HUES48 (cell line): Measurements from ENCODE around the gene SOX10.

Experiments
- H3K27ac ChIP-seq: one replicate; pipeline ENCODE4 v1.7.0; 2013; ENCODE audit warnings: low read depth, low read length, inconsistent platforms
- H3K27me3 ChIP-seq: 2 replicates; pipeline ENCODE4 v1.6.1; 2013; ENCODE audit warnings: mild to moderate bottlenecking, low read length; ENCODE audit not compliant: control insufficient read depth, insufficient read depth
- H3K36me3 ChIP-seq: 2 replicates; pipeline ENCODE4 v1.6.1; 2013; ENCODE audit warnings: low read length; ENCODE audit not compliant: control insufficient read depth, insufficient read depth
- H3K4me1 ChIP-seq: 2 replicates; pipeline ENCODE4 v1.6.1; 2013; ENCODE audit warnings: mild to moderate bottlenecking, low read length; ENCODE audit not compliant: control insufficient read depth, insufficient read depth
- H3K4me3 ChIP-seq: 2 replicates; pipeline ENCODE4 v1.5.1; 2013; ENCODE audit warnings: mild to moderate bottlenecking, low read depth, low read length
- H3K9ac ChIP-seq: 2 replicates; pipeline ENCODE4 v1.6.1; 2013; ENCODE audit warnings: mild to moderate bottlenecking, low read depth, low read length, moderate library complexity
- H3K9me3 ChIP-seq: 2 replicates; pipeline ENCODE4 v1.6.1; 2013; ENCODE audit warnings: low read length; ENCODE audit not compliant: control insufficient read depth, insufficient read depth

Gene SOX10

DNA sequence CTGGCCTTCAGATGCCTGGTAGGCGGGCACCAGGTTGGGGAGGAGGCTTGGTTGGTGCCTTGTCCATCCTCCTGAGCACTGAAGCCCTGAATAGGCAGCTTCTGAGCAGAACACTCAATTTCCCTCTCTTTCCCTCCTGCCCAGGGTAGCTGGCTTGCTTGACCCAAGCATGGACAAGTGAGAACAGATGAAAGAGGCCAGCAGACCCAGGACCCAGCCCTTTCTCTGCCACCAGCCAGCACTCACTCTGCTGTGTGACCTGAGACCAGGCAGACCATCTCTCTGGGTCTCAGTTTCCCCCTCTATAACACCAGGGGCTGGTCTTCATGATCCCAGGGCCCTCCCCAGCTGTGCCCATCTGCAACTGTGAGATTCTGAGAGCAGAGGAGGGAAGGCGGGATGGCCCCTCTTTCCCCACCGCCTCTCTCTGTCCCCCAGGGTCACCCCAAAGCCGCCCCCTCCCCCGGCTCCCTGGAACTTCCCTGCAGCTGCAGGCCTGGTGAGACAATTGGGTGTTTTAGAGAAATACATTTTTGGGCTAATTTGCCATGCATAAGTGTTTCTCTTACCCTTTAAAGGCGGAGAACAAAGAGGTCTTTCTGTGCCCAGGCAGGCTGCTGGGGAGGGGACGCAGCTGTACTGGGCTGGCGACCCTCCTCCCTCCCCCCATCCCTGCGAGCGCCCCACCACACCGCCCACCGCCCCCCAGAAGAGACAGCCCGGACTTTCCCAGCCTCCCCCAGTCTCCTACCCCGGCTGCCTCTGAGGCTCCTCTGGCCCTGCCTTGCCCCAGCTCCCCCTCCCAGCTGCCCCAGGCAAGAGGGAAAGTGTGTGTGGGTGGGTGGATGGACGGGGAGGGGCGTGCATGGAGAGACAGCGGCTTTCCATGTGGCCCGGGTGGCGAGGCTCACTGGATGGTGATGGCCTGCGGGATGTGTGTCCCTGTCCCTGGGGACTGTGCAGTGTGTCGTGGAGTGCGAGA lies 42.1 kb upstream of the SOX10 start:
- Histone ChIP-seq H3K9ac (no peak overlapping the region), H3K36me3 (no peaks in the 10 kb centered on the region), H3K4me1 (0 out of 2 replicates have a peak, but pooled peaks cover 7% of the 10 kb centered on the region), H3K27me3 (no peaks in the 10 kb centered on the region), H3K9me3 (no peaks in the 10 kb centered on the region), H3K27ac (no peak overlapping the region), H3K4me3 (no peak overlapping the region)

DNA sequence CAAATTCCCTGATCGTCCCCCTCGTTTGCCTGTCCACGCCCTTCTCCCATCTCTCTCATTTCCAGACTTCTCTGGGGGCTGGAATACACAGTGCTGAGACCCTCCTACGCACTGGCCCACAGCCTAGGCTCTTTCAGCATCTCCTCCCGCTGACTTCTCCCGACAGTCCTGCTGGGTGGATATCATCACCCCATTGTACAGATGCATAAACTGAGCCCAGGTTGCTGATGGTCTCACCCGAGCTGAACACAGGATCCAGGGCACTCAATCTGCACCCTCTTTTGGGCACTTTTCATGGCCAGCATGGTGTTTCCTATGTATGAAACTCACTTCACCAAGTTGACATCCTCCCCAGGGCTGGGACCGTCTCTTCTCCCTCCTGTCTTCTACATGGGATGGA lies 41.2 kb upstream of the SOX10 start:
- H3K9me3 ChIP-seq: no peaks in the 10 kb centered on the region
- no peak overlapping the region for H3K9ac ChIP-seq
- 0 out of 2 replicates have a peak, but pooled peaks cover 2% of the 10 kb centered on the region for H3K4me1 ChIP-seq
- no peaks in the 10 kb centered on the region for H3K36me3 ChIP-seq
- no peaks in the 10 kb centered on the region for H3K27me3 ChIP-seq
- no peak overlapping the region for H3K4me3 ChIP-seq
- no peak overlapping the region for H3K27ac ChIP-seq

DNA sequence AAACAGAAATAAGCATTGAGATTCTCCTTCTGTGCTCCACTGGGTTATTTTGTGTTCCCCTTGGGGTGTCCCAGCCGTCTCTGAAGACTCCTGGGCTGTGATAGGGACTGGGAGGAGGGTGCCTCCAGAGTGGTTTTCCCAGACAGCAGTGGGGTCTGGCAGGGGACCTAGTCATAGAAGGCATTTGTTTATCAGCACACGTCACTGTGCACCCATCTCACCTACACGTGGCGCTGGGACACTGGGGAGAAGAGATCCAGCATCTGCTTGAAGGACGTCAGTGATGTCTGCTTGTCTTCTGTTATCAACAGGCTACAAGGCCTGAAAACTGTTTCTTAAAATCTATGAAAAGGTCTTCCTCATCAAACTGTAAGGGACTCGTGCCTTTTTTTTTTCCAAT lies 38.7 kb upstream of the SOX10 start:
- Histone ChIP-seq H3K9ac (no peak overlapping the region), H3K27me3 (no peaks in the 10 kb centered on the region), H3K36me3 (no peaks in the 10 kb centered on the region), H3K4me1 (no peaks in the 10 kb centered on the region), H3K9me3 (no peaks in the 10 kb centered on the region), H3K27ac (no peak overlapping the region), H3K4me3 (no peak overlapping the region)

DNA sequence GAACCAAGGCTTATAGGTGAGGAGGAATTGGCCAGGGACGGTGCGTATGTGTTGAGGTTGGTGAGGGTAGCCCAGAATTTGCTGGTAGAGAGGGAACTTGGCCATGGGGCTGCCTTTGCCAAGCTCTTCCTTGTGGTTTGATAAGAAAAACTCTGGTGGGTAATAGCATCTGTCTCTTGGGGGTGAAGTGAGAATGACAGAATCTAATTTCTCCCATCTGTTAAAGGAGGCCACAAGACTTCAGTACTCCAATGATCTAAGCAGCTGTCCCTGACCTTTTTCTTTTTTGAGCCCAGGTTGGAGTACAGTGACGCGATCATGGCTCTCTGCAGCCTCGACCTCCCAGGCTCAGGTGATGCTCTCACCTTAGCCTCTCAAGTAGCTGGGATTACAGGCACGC lies 36.9 kb upstream of the SOX10 start:
- no peak overlapping the region for H3K4me3 ChIP-seq
- H3K9ac ChIP-seq: no peak overlapping the region
- H3K9me3 ChIP-seq: no peaks in the 10 kb centered on the region
- H3K36me3 ChIP-seq: no peaks in the 10 kb centered on the region
- no peaks in the 10 kb centered on the region for H3K4me1 ChIP-seq
- no peaks in the 10 kb centered on the region for H3K27me3 ChIP-seq
- no peak overlapping the region for H3K27ac ChIP-seq

DNA sequence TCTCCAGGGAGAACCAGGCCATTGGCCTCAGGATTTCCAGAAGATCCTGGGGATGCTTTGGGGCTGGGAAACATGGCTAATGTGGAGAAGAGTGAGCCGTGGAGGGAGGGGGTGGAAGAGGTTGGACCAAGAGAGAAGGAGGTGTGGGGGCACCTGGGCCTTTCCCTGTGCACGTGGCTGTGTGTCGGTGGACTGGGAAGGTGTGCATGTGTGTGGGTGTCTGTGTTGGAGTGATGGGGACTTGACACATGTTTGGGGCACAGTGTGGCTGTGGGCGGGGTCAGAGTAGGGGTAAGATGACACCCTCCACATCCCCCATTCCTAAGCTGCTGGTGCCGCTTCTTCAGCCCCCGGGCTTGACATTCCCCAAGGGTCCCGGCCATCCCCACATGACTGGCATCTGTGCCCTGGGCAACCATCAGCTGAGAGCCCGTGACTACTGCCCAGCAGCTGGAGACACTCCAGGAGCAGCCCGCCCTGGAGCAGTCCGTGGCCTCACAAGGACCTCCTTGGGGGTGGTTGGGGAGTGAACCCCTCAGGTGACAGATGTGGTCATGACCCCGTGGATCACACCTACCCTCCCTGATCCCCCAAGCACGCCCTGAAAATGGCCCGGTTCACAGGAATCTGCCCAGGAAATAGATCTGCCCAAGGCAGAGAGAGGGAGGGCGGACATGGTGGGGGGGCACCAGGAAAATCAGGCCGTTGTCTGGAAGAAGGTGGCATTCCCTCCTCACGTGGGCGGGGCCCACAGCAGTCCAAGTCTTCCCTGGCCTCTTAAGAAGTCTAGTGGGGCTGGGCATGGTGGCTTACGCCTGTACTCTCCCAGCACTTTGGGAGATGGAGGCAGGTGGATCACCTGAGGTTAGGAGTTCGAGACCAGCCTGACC lies 34.8 kb upstream of the SOX10 start:
- Histone ChIP-seq H3K27me3 (no peaks in the 10 kb centered on the region), H3K27ac (no peak overlapping the region), H3K36me3 (no peaks in the 10 kb centered on the region), H3K4me3 (no peak overlapping the region), H3K9me3 (no peaks in the 10 kb centered on the region), H3K4me1 (no peaks in the 10 kb centered on the region), H3K9ac (no peak overlapping the region)

DNA sequence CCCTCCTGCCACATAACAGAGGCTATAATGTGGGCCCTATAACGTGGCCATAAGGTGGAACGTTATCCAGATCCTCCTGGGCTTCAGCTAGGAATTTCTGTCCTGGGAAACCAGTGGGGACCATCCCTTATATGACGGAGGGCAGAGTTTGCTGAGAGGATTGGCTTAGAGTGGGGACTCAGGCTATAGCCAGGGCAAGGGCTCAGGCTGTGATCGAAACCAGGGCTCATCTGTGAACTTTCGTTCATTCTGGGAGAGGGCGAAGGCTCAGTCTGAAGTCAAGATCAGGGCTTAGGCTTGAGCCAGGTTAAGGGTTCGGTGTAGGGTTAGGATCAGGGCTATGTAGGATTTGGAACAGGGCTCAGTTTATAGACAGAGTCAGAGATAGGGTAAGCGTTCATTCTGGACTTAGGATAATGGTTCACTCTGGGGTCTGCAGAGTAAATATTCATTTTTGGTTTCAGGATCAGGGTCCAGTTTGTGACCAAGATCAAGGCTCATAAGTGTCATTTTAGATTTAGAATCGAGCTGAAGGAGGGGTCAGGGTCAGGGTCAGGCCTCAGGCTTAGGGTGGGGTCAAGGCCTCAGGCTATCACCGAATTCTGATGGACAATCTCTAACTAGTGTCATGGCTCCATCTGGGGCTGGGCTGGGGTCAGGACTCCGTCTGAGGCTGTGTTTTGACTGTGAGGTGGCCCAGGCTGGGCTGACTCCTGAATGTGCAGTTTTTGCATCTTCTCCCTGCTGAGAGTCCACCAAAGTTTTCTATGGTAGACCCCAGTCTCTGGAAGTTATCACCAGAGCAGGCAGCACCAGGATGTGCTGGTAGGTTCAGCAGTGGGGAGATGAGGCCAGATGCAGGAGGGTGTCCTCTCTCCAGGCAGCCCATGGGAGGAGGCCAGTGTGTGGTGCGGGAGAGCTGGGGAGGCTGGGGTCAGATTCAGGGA lies 33.9 kb upstream of the SOX10 start:
- Histone ChIP-seq H3K36me3 (no peaks in the 10 kb centered on the region), H3K9ac (no peak overlapping the region), H3K4me1 (no peaks in the 10 kb centered on the region), H3K9me3 (no peaks in the 10 kb centered on the region), H3K4me3 (no peak overlapping the region), H3K27me3 (no peaks in the 10 kb centered on the region), H3K27ac (no peak overlapping the region)

DNA sequence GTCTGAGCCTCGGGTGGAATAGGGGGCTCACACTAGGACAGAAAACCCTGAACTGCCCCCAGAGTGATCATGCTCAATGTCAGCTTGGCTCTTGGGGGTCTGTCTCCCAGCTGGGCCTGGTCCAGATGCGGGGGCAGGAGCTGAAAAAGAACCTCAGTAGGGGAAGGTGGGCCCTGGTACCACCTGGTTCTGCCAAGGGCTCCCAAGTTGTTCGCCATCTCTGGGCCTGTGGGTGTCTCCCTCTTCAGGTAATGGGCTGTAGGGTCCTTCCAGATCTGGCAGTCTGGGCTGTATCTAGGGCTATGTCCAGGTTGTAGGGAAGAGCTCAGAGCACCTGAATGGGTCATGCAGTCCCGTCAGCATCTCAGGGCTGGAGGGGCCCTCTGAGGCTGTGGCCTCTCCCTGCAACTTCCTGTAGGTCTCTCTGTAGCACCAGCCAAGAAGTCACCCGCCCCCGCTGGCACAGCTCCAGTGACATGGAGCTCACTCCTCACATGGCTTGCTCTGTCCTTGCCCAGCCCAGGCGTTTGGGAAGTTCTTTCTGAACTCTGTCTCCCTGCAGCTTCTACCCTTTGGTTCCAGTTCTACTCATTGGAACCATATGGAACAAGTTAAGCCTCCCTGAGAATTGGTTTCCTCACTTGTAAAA lies 33.0 kb upstream of the SOX10 start:
- no peaks in the 10 kb centered on the region for H3K9me3 ChIP-seq
- H3K27ac ChIP-seq: no peak overlapping the region
- no peaks in the 10 kb centered on the region for H3K36me3 ChIP-seq
- H3K27me3 ChIP-seq: no peaks in the 10 kb centered on the region
- H3K4me3 ChIP-seq: no peak overlapping the region
- no peaks in the 10 kb centered on the region for H3K4me1 ChIP-seq
- no peak overlapping the region for H3K9ac ChIP-seq

DNA sequence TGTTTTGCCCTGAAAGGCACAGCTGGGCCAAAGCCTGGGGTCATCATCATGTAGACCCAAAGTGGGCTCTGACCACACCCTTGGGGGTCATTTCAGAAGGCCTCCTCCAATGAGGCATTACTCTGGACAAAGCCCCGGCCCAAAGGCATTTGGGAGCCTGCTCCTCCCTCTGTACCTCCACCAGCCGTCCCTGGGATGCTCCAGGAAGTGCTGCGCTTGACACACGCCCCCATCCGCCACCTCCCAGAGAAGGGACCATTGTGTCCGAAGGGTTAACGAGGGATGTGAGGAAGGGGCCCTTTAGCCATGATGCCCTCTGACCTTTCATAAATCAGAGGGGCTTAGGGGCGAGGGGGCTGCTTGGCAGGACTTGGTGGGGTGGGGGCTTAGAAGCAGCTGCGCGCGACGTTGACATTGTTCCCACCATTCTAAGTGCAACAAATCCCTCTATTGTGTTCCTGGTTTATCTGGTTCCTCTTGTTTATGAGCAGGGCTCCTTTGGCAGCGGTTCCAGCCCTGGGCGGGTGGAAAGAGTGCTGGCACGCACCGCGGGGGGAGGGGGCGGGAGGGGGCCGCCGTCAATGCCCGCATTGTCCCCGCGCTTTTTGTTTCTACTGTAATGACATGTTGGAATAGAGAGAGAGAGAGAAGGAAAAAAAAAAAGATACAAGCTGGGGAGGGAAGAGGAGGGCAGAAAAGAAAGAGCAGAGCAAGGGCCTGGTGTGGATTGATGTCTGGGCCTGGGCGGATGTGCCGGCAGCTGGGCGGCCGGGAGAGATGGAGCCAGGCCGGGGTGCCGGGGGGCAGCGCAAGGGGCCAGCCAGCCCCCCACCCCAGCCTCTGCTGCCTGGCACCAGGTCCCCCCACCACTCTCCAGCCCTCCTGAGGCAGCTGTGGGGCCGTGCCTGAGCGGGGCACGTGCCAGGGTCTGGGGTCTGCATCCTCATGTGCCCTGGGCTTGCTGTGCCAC lies 32.1 kb upstream of the SOX10 start:
- no peaks in the 10 kb centered on the region for H3K36me3 ChIP-seq
- H3K4me1 ChIP-seq: no peaks in the 10 kb centered on the region
- H3K4me3 ChIP-seq: no peak overlapping the region
- H3K27me3 ChIP-seq: no peaks in the 10 kb centered on the region
- no peak overlapping the region for H3K27ac ChIP-seq
- H3K9ac ChIP-seq: no peak overlapping the region
- H3K9me3 ChIP-seq: no peaks in the 10 kb centered on the region

DNA sequence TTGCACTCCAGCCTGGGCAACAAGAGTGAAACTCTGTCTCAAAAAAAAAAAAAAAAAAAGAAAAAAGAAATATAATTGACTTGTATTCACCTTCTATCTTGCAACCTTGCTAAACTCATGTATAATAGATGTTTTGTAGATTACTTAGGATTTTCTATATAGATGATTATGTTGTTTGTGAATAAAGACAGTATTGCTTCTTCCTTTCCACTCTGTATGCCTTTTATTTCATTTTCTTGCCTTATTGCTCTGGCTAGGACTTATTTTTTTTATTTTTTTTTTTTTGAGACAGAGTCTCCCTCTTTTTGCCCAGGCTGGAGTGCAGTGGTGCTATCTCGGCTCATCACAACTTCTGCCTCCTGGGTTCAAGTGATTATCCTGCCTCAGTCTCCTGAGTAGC lies 29.7 kb upstream of the SOX10 start:
- no peaks in the 10 kb centered on the region for H3K27me3 ChIP-seq
- H3K4me1 ChIP-seq: no peaks in the 10 kb centered on the region
- no peaks in the 10 kb centered on the region for H3K36me3 ChIP-seq
- H3K27ac ChIP-seq: no peak overlapping the region
- H3K4me3 ChIP-seq: no peak overlapping the region
- H3K9ac ChIP-seq: no peak overlapping the region
- no peaks in the 10 kb centered on the region for H3K9me3 ChIP-seq
